ENCODE data around the gene KITLG. TPM values are rescaled to one million over a fixed set of nuclear protein-coding genes. Genes with fewer than 3 reads are reported as not detected.

KITLG gene
- total and polyA plus RNA-seq, 2 of the 8 experiments (the other 6 are each of a cell fraction or from before 2014, with no cell fraction given), result 1.3 to 7.8 TPM

DNA sequence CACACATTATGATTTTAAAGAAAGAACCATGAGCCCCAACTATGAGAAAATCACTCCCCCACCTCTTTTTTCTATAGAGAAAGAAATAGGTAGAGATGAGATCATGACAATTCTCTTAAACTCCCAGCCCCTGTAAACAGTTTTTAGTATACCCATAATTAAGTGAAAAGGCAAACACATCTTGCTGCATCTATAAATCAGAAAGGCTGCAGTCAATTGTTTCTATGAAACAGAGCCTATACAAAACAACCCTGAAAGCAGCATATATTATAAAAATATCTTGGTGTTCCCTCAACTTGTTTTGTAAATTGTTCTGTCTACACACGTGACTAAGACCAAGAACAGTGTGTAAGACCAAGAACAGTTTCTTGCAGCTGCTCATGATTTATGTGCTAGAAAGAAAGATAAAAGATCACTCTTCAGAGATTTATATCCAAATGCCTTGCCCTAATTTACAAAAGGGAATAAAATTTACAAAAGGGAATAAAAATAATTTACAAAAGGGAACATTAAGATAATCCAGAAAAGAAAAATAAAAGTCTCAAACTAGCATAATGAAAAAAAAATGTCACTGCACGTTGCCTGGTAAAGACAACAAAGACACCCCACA is 4.8 kb downstream of the KITLG start:
- H3K4ac ChIP-seq (replicated peaks; ENCODE audit: insufficient read length, low read depth, low read length), result no peak overlapping the region
- H3K79me2 ChIP-seq (ENCODE audit: control insufficient read depth in 1 of 2, insufficient read depth in 2 of 2, low read length in 2 of 2), result peaks cover 0 to 13% of the 10 kb centered on the region in 2 experiments; a peak in 1 of 4 replicates
- H3K36me3 ChIP-seq (ENCODE audit: control insufficient read depth in 2 of 4, insufficient read depth in 4 of 4, low read length in 3 of 4), result no peaks in the 10 kb centered on the region
- H2BK20ac ChIP-seq (ENCODE audit: low read length), result no peak overlapping the region
- 0 out of 7 replicates have a peak, but pooled peaks cover 0 to 2% (median 0%) of the 10 kb centered on the region in 4 experiments for H3K27me3 ChIP-seq (replicated peaks in 1 of 4; ENCODE audit: control insufficient read depth in 3 of 4, extremely low read depth in 1 of 4, insufficient read depth in 3 of 4, low read length in 3 of 4)
- FAIRE-seq (no peak), DNase-seq (ENCODE audit: low read depth in 1 of 2, low spot score in 2 of 2) (no peak)
- H3K23ac ChIP-seq (ENCODE audit: insufficient read length), result no peak overlapping the region
- no peak overlapping the region for H4K91ac ChIP-seq (replicated peaks; ENCODE audit: insufficient read length, low read length)
- no peak overlapping the region for H3K14ac ChIP-seq (ENCODE audit: insufficient read length)
- H4K8ac ChIP-seq (ENCODE audit: extremely low read depth, insufficient read depth, low read length), result no peak overlapping the region
- peaks cover 2 to 15% (median 7%) of the 10 kb centered on the region in 4 experiments; a peak in 3 of 7 replicates for H3K4me1 ChIP-seq (replicated peaks in 1 of 4; ENCODE audit: control insufficient read depth in 3 of 4, insufficient read depth in 4 of 4, low read length in 3 of 4)
- H3K18ac ChIP-seq (ENCODE audit: extremely low read depth, low read length), result no peak overlapping the region
- POLR2A ChIA-PET (ENCODE audit: partially characterized antibody), result no interaction called here
- H2AK5ac ChIP-seq (ENCODE audit: low read depth, low read length), result no peak overlapping the region
- WGBS, 2 experiments (ENCODE audit: extremely low coverage in 1 of 2, insufficient coverage in 1 of 2, insufficient read length in 1 of 2, insufficient replicate concordance in 2 of 2, low coverage in 1 of 2, low lambda C conversion rate in 2 of 2, missing lambda C conversion rate in 1 of 2), result 45% methylated on average over 2 of the region's 2 CpGs; no CpG with 5 or more reads in 1 of the 2 experiments
- CTCF ChIA-PET (ENCODE audit: partially characterized antibody), result no interaction called here
- no peaks in the 10 kb centered on the region for H3K9me3 ChIP-seq (ENCODE audit: insufficient read depth in 2 of 2, low read depth in 1 of 2, low read length in 1 of 2)
- no peak overlapping the region for H3K27ac ChIP-seq (ENCODE audit: low read depth, low read length)
- no peak overlapping the region for H3K9ac ChIP-seq (replicated peaks in 1 of 4; ENCODE audit: extremely low read depth in 1 of 4, low read depth in 3 of 4, low read length in 3 of 4)
- H2BK120ac ChIP-seq (replicated peaks; ENCODE audit: low read depth, low read length), result no peak overlapping the region
- no peaks in the 10 kb centered on the region for H3K79me1 ChIP-seq (ENCODE audit: low read depth, low read length)
- no peak overlapping the region for H3K4me3 ChIP-seq (ENCODE audit: extremely low read depth in 1 of 4, insufficient read depth in 2 of 4, low read depth in 3 of 4, low read length in 4 of 4)
- peaks cover 14% of the 10 kb centered on the region for H3K23me2 ChIP-seq (ENCODE audit: low read depth, low read length)
- no peak overlapping the region for H2BK12ac ChIP-seq (ENCODE audit: low read depth, low read length)
- TF ChIP-seq MAFK (IDR thresholded peaks at IDR 0.05; ENCODE audit: low read depth, low read length) (no peak), POLR2AphosphoS5 (IDR thresholded peaks at IDR 0.05; ENCODE audit: low read depth, low read length) (no peak)
- no peak overlapping the region for H3K4me2 ChIP-seq (ENCODE audit: insufficient read depth in 1 of 2, low read depth in 2 of 2, low read length in 2 of 2)
- no peak overlapping the region for H4K5ac ChIP-seq (ENCODE audit: insufficient read length, low read depth, low read length)
- H2BK5ac ChIP-seq (ENCODE audit: low read depth, low read length), result no peak overlapping the region
- no peak overlapping the region for H2BK15ac ChIP-seq (ENCODE audit: low read length)
- no peak overlapping the region for H3K56ac ChIP-seq (replicated peaks; ENCODE audit: insufficient read length, low read depth, low read length)
- no peak overlapping the region for H2AFZ ChIP-seq (ENCODE audit: low read length)
- no peaks in the 10 kb centered on the region for H4K20me1 ChIP-seq (replicated peaks in 1 of 2; ENCODE audit: control insufficient read depth in 1 of 2, insufficient read depth in 2 of 2, low read length in 2 of 2)
